Astrocyte of the cerebellum (primary cell): ENCODE data around the gene EP400.
"Not testable (repeated sequence)": the region's sequence is repeated elsewhere in the genome, so short reads cannot be mapped to it uniquely, and the experiment has no call there.

ENCODE experiments used
- DNase-seq: peaks from one replicate; pipeline ENCODE4 v3.0.0-alpha.2; 2011; ENCODE audit warnings: low read depth
- H3K4me3 ChIP-seq: 2 replicates; pipeline ENCODE4 v1.5.1; 2011; ENCODE audit warnings: mild to moderate bottlenecking, low read depth, low read length, moderate library complexity
- in situ Hi-C: cut with HindIII; loops from 2 replicates; pipeline ENCODE4 v1.10.0; 2017; ENCODE audit warnings: low sequenced_read_pairs
- TF ChIP-seq, protein P1 (sequence below): IDR thresholded peaks from 2 replicates; pipeline ENCODE4 v1.5.1; 2012; ENCODE audit warnings: low read length, low read depth, moderate library complexity, mild to moderate bottlenecking; ENCODE audit errors: missing control alignments

The EP400 gene

DNA sequence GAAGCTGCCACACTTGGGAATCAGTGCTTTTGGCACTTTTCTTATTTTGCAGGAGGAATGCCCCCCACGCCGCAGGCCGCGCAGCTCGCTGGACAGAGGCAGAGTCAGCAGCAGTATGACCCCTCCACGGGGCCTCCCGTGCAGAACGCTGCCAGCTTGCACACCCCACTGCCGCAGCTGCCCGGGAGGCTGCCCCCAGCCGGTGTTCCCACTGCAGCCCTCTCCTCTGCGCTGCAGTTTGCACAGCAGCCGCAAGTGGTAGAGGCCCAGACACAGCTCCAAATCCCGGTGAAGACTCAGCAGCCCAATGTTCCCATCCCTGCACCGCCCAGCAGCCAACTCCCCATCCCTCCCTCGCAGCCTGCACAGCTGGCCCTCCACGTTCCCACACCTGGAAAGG lies 32.3 kb downstream of the EP400 start:
- TF ChIP-seq, protein P1, sequence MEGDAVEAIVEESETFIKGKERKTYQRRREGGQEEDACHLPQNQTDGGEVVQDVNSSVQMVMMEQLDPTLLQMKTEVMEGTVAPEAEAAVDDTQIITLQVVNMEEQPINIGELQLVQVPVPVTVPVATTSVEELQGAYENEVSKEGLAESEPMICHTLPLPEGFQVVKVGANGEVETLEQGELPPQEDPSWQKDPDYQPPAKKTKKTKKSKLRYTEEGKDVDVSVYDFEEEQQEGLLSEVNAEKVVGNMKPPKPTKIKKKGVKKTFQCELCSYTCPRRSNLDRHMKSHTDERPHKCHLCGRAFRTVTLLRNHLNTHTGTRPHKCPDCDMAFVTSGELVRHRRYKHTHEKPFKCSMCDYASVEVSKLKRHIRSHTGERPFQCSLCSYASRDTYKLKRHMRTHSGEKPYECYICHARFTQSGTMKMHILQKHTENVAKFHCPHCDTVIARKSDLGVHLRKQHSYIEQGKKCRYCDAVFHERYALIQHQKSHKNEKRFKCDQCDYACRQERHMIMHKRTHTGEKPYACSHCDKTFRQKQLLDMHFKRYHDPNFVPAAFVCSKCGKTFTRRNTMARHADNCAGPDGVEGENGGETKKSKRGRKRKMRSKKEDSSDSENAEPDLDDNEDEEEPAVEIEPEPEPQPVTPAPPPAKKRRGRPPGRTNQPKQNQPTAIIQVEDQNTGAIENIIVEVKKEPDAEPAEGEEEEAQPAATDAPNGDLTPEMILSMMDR = no peak
- in situ Hi-C loops = no loop called here
- DNase-seq = no peak
- H3K4me3 ChIP-seq = no peak overlapping the region

- TF ChIP-seq, protein P1 = no peak
- in situ Hi-C loops = no loop called here
- H3K4me3 ChIP-seq = no peak overlapping the region
- DNase-seq = no peak
These were observed 33.3 kb downstream of the EP400 start for GRCh38 chr12:131983026-131983425.

DNA sequence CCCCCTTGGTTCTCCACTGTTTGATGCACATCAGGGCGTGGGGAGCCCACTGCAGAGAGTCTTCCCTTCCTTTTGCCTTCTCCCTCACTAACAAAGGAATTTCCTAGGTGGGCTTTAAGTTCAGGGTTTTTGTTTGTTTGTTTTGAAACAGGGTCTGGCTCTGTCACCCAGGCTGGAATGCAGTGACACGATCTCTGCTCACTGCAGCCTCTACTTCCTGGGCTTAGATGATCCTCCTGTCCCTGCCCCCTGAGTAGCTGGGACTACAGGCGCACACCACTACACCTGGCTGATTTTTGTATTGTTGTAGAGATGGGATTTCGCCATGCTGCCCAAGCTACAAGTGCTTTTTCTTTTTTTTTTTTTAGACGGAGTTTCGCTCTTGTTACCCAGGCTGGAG lies 33.8 kb downstream of the EP400 start:
- TF ChIP-seq, protein P1 = no peak
- no peak overlapping the region for H3K4me3 ChIP-seq
- in situ Hi-C loops = no loop called here
- DNase-seq = no peak

DNA sequence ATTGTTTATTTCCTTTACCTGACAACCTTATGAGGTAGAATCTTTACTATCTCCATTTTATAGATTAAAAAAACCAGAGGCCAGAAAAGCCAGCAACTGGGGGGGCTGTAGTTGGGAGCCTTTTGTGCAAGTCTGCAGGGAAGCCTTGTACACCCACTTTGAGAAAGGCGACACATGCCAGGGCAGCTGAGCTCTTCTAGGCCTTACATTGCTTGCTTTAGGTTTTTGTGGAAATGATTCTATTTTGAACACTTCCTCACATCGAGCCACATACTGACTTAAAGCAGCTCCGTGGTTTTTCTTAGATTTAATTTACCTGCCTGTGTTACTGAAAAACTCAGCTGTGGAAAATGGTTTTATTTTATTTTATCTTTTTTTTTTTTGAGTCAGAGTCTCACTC lies 34.6 kb downstream of the EP400 start:
- no peak overlapping the region for H3K4me3 ChIP-seq
- in situ Hi-C loops = no loop called here
- DNase-seq = no peak
- TF ChIP-seq, protein P1 = no peak

GRCh38 chr12:131985510-131985875 lies 35.8 kb downstream of the EP400 start:
- not testable (repeated sequence) for H3K4me3 ChIP-seq, DNase-seq

GRCh38 chr12:131986361-131986760 lies 36.6 kb downstream of the EP400 start:
- TF ChIP-seq, protein P1 = no peak
- no peak overlapping the region for H3K4me3 ChIP-seq
- no peak for DNase-seq
- in situ Hi-C loops = loop anchor here (5.0 kb wide), 1 partner anchor 99 kb away; no protein-coding TSS in a partner anchor

More at GRCh38 chr12:131985510-131985875, 35.8 kb downstream of the EP400 start:
- in situ Hi-C loops = loop anchor here (5.0 kb wide), 1 partner anchor 98 kb away; no protein-coding TSS in a partner anchor

DNA sequence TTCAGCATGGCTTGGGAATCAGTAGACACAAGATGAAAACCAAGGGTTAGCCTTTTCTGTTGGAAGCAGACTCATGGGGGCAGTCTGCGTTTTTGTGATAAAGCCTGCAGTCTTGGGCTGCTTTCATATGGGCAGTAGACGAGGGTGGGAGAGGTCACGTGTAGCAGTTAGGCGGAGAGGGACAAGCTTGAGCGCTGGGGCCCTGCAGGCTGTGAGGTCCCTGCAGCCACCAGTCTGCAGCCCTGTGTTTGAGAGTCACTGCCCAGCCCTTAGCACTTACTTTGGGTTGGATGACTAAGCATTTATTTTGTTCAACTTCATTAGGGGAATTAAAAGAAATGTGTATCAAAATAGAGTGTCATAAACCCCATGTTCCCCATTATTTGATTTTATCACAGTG lies 37.2 kb downstream of the EP400 start:
- in situ Hi-C loops = loop anchor here (5.0 kb wide), 1 partner anchor 100 kb away; no protein-coding TSS in a partner anchor
- TF ChIP-seq, protein P1 = no peak
- no peak for DNase-seq
- no peak overlapping the region for H3K4me3 ChIP-seq
